K562 (cell line): ENCODE results near the gene CCDC92. TPM values are rescaled to one million over a fixed set of nuclear protein-coding genes. Genes with fewer than 3 reads are reported as not detected.

Experiments
- ATAC-seq: fragments of 200-7000 bp; cut with Tn5 transposase; 3 replicates; pipeline ENCODE4 v1.9.1; 2020; ENCODE audit warnings: moderate library complexity
- BruUV-seq: library from RNA; stranded (reverse); fragments of 400-500 nt; replicated peaks from 2 replicates; lab custom pipeline; 2021; lab: Mats Ljungman, UMichigan
- CTCF ChIA-PET: fragments of 300-600 bp; formaldehyde crosslinking; extraction: SDS; loops from one replicate; lab custom pipeline; 2021; ENCODE audit warnings: low intra/inter-chr PET ratio; lab: Yijun Ruan, JAX
- POLR2A ChIA-PET: fragments of 300-600, 350-650 bp; sonication (Branson Sonifier 250); formaldehyde crosslinking; extraction: SDS; loops from one replicate; lab custom pipeline; 2021; ENCODE audit warnings: antibody characterized with exemption, inconsistent platforms; lab: Yijun Ruan, JAX
- DNase-seq, 4 experiments: peaks; one replicate each; pipeline versions ENCODE4 v3.0.0 to v3.0.0-alpha.2; 2011 to 2018; ENCODE audit warnings: low spot score in 3 of 4, mixed read lengths in 3 of 4; ENCODE audit errors: extremely low read depth in 1 of 4
- FAIRE-seq: peaks from 2 replicates; lab custom pipeline; 2011; peaks lifted over from hg19 to GRCh38; lab: Jason Lieb, UNC
- H2AFZ ChIP-seq: 2 replicates; pipeline ENCODE4 v1.6.0; 2011; ENCODE audit warnings: low read depth, low read length, control low read depth, inconsistent platforms
- H3K27ac ChIP-seq: fragments of 200-600 bp; 3 replicates; pipeline ENCODE4 v1.8.0; 2011; ENCODE audit warnings: low read depth, mild to moderate bottlenecking, control low read depth, inconsistent platforms, low read length, moderate library complexity, mixed read lengths; ENCODE audit errors: extremely low read depth
- H3K27me3 ChIP-seq, 2 experiments: fragments of 300-600 bp in 1 of 2; 2 replicates in 1 of 2; 3 replicates in 1 of 2; pipeline versions ENCODE4 v1.6.0 to v1.8.0; 2011; ENCODE audit warnings: inconsistent platforms in 2 of 2, low read length in 2 of 2, mild to moderate bottlenecking in 1 of 2, mixed read lengths in 1 of 2, moderate library complexity in 1 of 2; ENCODE audit not compliant: control insufficient read depth in 2 of 2, insufficient read depth in 2 of 2
- H3K36me3 ChIP-seq: fragments of 300-600 bp; 3 replicates; pipeline ENCODE4 v1.8.0; 2011; ENCODE audit warnings: mild to moderate bottlenecking, low read length, inconsistent platforms; ENCODE audit not compliant: control insufficient read depth, insufficient read depth
- H3K4me1 ChIP-seq, 2 experiments: fragments of 200-600 bp in 1 of 2; replicated peaks in 1 of 2; 2 replicates in 1 of 2; 3 replicates in 1 of 2; pipeline versions ENCODE4 v1.5.1 to v1.8.0; 2011; ENCODE audit warnings: inconsistent platforms in 2 of 2, low read length in 2 of 2, mild to moderate bottlenecking in 1 of 2, mixed read lengths in 1 of 2, moderate library complexity in 1 of 2; ENCODE audit not compliant: control insufficient read depth in 2 of 2, insufficient read depth in 2 of 2
- H3K4me2 ChIP-seq: 2 replicates; pipeline ENCODE4 v1.6.1; 2011; ENCODE audit warnings: low read length, control low read depth, inconsistent platforms, mixed read lengths; ENCODE audit not compliant: insufficient read depth
- H3K4me3 ChIP-seq: fragments of 200-600 bp; sonication (generic), shearing (Covaris generic); 2 replicates; pipeline ENCODE4 v1.5.1; 2016; ENCODE audit warnings: control low read depth, inconsistent platforms
- H3K79me2 ChIP-seq: fragments of 200-600 bp; 3 replicates; pipeline ENCODE4 v1.8.0; 2011; ENCODE audit warnings: low read length, inconsistent platforms; ENCODE audit not compliant: control insufficient read depth, insufficient read depth
- H3K9ac ChIP-seq, 2 experiments: 2 replicates each; pipeline versions ENCODE4 v1.6.0 to v1.6.1; 2011; ENCODE audit warnings: low read depth in 2 of 2, low read length in 2 of 2, control low read depth in 1 of 2, inconsistent platforms in 1 of 2, mild to moderate bottlenecking in 1 of 2, mixed read lengths in 1 of 2; ENCODE audit not compliant: insufficient read depth in 1 of 2
- H3K9me1 ChIP-seq: one replicate; pipeline ENCODE4 v1.6.0; 2011; ENCODE audit warnings: inconsistent platforms, mild to moderate bottlenecking, low read length, moderate library complexity; ENCODE audit not compliant: control insufficient read depth, insufficient read depth
- H3K9me3 ChIP-seq: replicated peaks from 2 replicates; pipeline ENCODE4 v1.5.1; 2011; ENCODE audit warnings: low read depth, low read length, inconsistent platforms; ENCODE audit not compliant: control insufficient read depth, insufficient read depth
- H4K20me1 ChIP-seq: replicated peaks from 2 replicates; pipeline ENCODE4 v1.6.1; 2011; ENCODE audit warnings: low read length, inconsistent platforms, mixed read lengths; ENCODE audit not compliant: control insufficient read depth, insufficient read depth
- ATF3 ChIP-seq, 2 experiments: fragments of 450-650 bp in 1 of 2; sonication (generic) in 1 of 2; formaldehyde crosslinking in 1 of 2; IDR thresholded peaks in 1 of 2; conservative IDR thresholded peaks in 1 of 2; 2 replicates each; pipeline versions ENCODE4 v1.6.1 to v1.8.1; 2016 to 2023; ENCODE audit warnings: mild to moderate bottlenecking in 2 of 2, moderate library complexity in 2 of 2, inconsistent platforms in 1 of 2, missing genetic modification reagents in 1 of 2
- DEAF1 ChIP-seq: fragments of 450-650 bp; formaldehyde crosslinking; IDR thresholded peaks from 2 replicates; pipeline ENCODE4 v1.4.0; 2020; ENCODE audit warnings: mild to moderate bottlenecking, moderate library complexity
- FOSL1 ChIP-seq: fragments of 200-800 bp; sonication (Bioruptor generic); conservative IDR thresholded peaks from 2 replicates; pipeline ENCODE4 v1.6.1; 2016; ENCODE audit warnings: missing genetic modification characterization, missing compliant biosample characterization
- ZC3H8 ChIP-seq: fragments of 450-650 bp; IDR thresholded peaks from 2 replicates; pipeline ENCODE4 v1.6.1; 2017
- ZNF263 ChIP-seq: sonication (generic); formaldehyde crosslinking; IDR thresholded peaks from 2 replicates; pipeline ENCODE4 v1.8.0; 2022; ENCODE audit warnings: mild to moderate bottlenecking, missing genetic modification reagents, borderline replicate concordance
- WGBS: fragments of 100-300 bp; shearing (Covaris generic); methylation state at CpG from one replicate; pipeline ENCODE4 v1.1.6; 2016; ENCODE audit warnings: low coverage, mixed read lengths; ENCODE audit not compliant: insufficient coverage; ENCODE audit errors: missing lambda C conversion rate; 5-methylcytosine and 5-hydroxymethylcytosine counted together
- in situ Hi-C: fragments of 300-500 bp; cut with MboI; formaldehyde crosslinking; loops from 4 replicates; pipeline ENCODE4 v1.15.0; 2018; ENCODE audit warnings: inconsistent platforms, mixed read lengths
- intact Hi-C: fragments of 100-400 bp; cut with micrococcal nuclease; formaldehyde crosslinking; loops from 2 replicates; pipeline ENCODE4 v1.14.2; 2022
- polyA plus RNA-seq, 8 experiments: library from polyadenylated mRNA; depleted of rRNA in 4 of 8; stranded (reverse) in 5 of 8; unstranded in 3 of 8; fragments of >200 nt; fragmentation: Nextera tagmentation in 2 of 8; fragmentation: Illumina TruSeq in 1 of 8; extraction: Ambion mirVana in 2 of 8; extraction: Trizol in 1 of 8; gene quantifications; 2 replicates each; pipeline versions ENCODE4 v1.2.1 to v1.2.3, GENCODE V29; 2011 to 2014; ENCODE audit warnings: inconsistent platforms in 1 of 8, missing spikeins in 1 of 8
- total RNA-seq, 7 experiments: library from RNA; depleted of rRNA in 6 of 7; stranded (reverse); fragments of >200 nt in 6 of 7; fragmentation: Illumina TruSeq in 2 of 7; extraction: Trizol in 2 of 7; gene quantifications; 2 replicates each; pipeline versions ENCODE4 v1.2.1 to v1.2.3, GENCODE V29; 2011 to 2021; ENCODE audit warnings: low replicate concordance in 1 of 7
- TF ChIP-seq, protein P1 (sequence below): sonication (generic); formaldehyde crosslinking; IDR thresholded peaks from 2 replicates; pipeline ENCODE4 v1.4.0; 2020; ENCODE audit warnings: mild to moderate bottlenecking, missing genetic modification reagents

CCDC92 gene
- total and polyA plus RNA-seq, 9 of the 15 experiments (the other 6 are each of a cell fraction or from before 2014, with no cell fraction given), result 0.27 to 5.9 (median 2.1) TPM

- no peaks in the 10 kb centered on the region for H3K79me2 ChIP-seq
- in situ Hi-C loops, result no loop called here
- no peak overlapping the region for H2AFZ ChIP-seq
- FAIRE-seq (no peak), DNase-seq (no peak), ATAC-seq (no peak)
- H3K27ac ChIP-seq, result no peak overlapping the region
- ChIA-PET POLR2A (no interaction called here), CTCF (no interaction called here)
- no peaks in the 10 kb centered on the region for H3K36me3 ChIP-seq
- intact Hi-C loops, result no loop called here
- H3K9me3 ChIP-seq, result no peaks in the 10 kb centered on the region
- 9% methylated on average over 16 of the region's 19 CpGs for WGBS
- no peak for TF ChIP-seq DEAF1 (CRISPR knock-in tag)
- no peak for TF ChIP-seq ZC3H8
- TF ChIP-seq ZNF263 (CRISPR knock-in tag), result peak; percentile 83; the same call in 1 of the 2 replicates
- peaks cover 7% of the 10 kb centered on the region; the same call in 1 of the 2 replicates for H4K20me1 ChIP-seq
- no peaks in the 10 kb centered on the region for H3K9me1 ChIP-seq
- no peak overlapping the region for H3K4me2 ChIP-seq
- BruUV-seq, result no TSS peak
- H3K4me3 ChIP-seq, result no peak overlapping the region
- H3K27me3 ChIP-seq, result peaks cover 46 to 68% of the 10 kb centered on the region in 2 experiments
- no peak overlapping the region for H3K9ac ChIP-seq
- peaks cover 5 to 9% of the 10 kb centered on the region in 2 experiments; a peak in 4 of 5 replicates for H3K4me1 ChIP-seq
Observed at GRCh38 chr12:123917337-123917850, 55.2 kb downstream of the CCDC92 start.

DNA sequence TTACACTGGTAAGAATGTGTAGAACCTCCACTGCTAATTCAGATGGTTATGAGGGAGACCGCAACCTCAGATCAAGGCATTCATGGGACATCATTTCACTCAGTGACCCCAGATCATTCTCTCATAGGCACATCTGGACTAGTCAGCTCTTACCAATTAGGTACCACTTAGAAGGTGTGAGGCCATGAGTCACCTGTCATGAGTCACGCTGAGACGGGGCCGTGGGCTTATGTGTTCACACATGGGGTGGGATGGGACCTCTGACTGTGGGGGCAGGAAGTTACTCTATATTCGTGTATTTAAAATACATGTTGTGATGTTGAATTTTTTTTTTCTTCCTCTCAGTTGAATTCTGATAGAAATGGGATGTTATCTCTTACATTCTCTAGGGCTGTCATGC, 55.9 kb downstream of the CCDC92 start:
- TF ChIP-seq, protein P1, sequence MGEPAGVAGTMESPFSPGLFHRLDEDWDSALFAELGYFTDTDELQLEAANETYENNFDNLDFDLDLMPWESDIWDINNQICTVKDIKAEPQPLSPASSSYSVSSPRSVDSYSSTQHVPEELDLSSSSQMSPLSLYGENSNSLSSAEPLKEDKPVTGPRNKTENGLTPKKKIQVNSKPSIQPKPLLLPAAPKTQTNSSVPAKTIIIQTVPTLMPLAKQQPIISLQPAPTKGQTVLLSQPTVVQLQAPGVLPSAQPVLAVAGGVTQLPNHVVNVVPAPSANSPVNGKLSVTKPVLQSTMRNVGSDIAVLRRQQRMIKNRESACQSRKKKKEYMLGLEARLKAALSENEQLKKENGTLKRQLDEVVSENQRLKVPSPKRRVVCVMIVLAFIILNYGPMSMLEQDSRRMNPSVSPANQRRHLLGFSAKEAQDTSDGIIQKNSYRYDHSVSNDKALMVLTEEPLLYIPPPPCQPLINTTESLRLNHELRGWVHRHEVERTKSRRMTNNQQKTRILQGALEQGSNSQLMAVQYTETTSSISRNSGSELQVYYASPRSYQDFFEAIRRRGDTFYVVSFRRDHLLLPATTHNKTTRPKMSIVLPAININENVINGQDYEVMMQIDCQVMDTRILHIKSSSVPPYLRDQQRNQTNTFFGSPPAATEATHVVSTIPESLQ (CRISPR knock-in tag), result no peak
- TF ChIP-seq ATF3 (IDR thresholded peaks at IDR 0.05) (peak; percentile 49; the same call in 1 of the 2 replicates), ATF3 (CRISPR knock-in tag; conservative IDR thresholded peaks at IDR 0.05) (no peak), FOSL1 (peak; percentile 31; the same call in 1 of the 2 replicates)
- FAIRE-seq, result no peak
- intact Hi-C loops, result no loop called here
- Histone ChIP-seq H3K27ac (no peak overlapping the region), H3K9me3 (no peaks in the 10 kb centered on the region), H3K4me2 (no peak overlapping the region), H3K9me1 (no peaks in the 10 kb centered on the region), H3K79me2 (no peaks in the 10 kb centered on the region), H3K36me3 (no peaks in the 10 kb centered on the region), H3K4me3 (no peak overlapping the region), H3K9ac (no peak overlapping the region), H4K20me1 (peaks cover 7% of the 10 kb centered on the region; the same call in 1 of the 2 replicates), H3K27me3 (peaks cover 46 to 68% of the 10 kb centered on the region in 2 experiments), H3K4me1 (peaks cover 5 to 9% of the 10 kb centered on the region in 2 experiments; a peak in 4 of 5 replicates), H2AFZ (no peak overlapping the region)
- no peak for DNase-seq
- POLR2A ChIA-PET, result interaction anchor here (0.7 kb wide), 1 partner anchor 13 kb away, joined by 4 read pairs; no protein-coding TSS in a partner anchor
- WGBS, result 7% methylated on average over 5 of the region's 5 CpGs
- no TSS peak for BruUV-seq
- CTCF ChIA-PET, result no interaction called here
- in situ Hi-C loops, result no loop called here
- no peak for ATAC-seq
